HG03575 (cell line): Measurements from ENCODE around the gene EEFSEC.

Experiments
- ATAC-seq: cut with Tn5 transposase; IDR thresholded peaks from one replicate; pipeline ENCODE4 v1.9.1; 2021; ENCODE audit not compliant: unreplicated experiment, insufficient number of reproducible peaks, low FRiP score; ENCODE audit errors: extremely low read depth

EEFSEC gene

GRCh38 chr3:128421966-128422365, 268.7 kb downstream of the EEFSEC start:
- no peak for ATAC-seq

GRCh38 chr3:128422762-128423524, 269.7 kb downstream of the EEFSEC start:
- no peak for ATAC-seq

GRCh38 chr3:128423525-128424147, 270.4 kb downstream of the EEFSEC start:
- ATAC-seq: no peak

- ATAC-seq: no peak
Measured at GRCh38 chr3:128424508-128425069, 271.3 kb downstream of the EEFSEC start.

- no peak for ATAC-seq
Measured at GRCh38 chr3:128425142-128425845, 272.0 kb downstream of the EEFSEC start.

GRCh38 chr3:128425846-128426127, 272.5 kb downstream of the EEFSEC start:
- ATAC-seq: no peak

GRCh38 chr3:128426128-128426921, 273.0 kb downstream of the EEFSEC start:
- ATAC-seq: no peak

GRCh38 chr3:128427175-128427857, 274.0 kb downstream of the EEFSEC start:
- no peak for ATAC-seq

- ATAC-seq: no peak
Measured at GRCh38 chr3:128427872-128428822, 274.9 kb downstream of the EEFSEC start.

- ATAC-seq: no peak
Measured at GRCh38 chr3:128429275-128429674, 276.0 kb downstream of the EEFSEC start.

GRCh38 chr3:128429751-128430150, 276.5 kb downstream of the EEFSEC start:
- no peak for ATAC-seq

- no peak for ATAC-seq
Measured at GRCh38 chr3:128430301-128430700, 277.0 kb downstream of the EEFSEC start.

GRCh38 chr3:128430731-128431130, 277.4 kb downstream of the EEFSEC start:
- no peak for ATAC-seq

- no peak for ATAC-seq
Measured at GRCh38 chr3:128431803-128432300, 278.6 kb downstream of the EEFSEC start.

- ATAC-seq: no peak
Measured at GRCh38 chr3:128432301-128432970, 279.2 kb downstream of the EEFSEC start.

GRCh38 chr3:128432971-128433836, 279.9 kb downstream of the EEFSEC start:
- no peak for ATAC-seq
